NK-92 (cell line): Measurements from ENCODE around the gene KCNK4.
"Not testable (repeated sequence)": the region's sequence is repeated elsewhere in the genome, so short reads cannot be mapped to it uniquely, and the experiment has no call there.

ENCODE experiments used
- DNase-seq: peaks from one replicate; lab custom pipeline; 2025; ENCODE audit not compliant: unreplicated experiment; lab: John Stamatoyannopoulos, UW

The KCNK4 gene

DNA sequence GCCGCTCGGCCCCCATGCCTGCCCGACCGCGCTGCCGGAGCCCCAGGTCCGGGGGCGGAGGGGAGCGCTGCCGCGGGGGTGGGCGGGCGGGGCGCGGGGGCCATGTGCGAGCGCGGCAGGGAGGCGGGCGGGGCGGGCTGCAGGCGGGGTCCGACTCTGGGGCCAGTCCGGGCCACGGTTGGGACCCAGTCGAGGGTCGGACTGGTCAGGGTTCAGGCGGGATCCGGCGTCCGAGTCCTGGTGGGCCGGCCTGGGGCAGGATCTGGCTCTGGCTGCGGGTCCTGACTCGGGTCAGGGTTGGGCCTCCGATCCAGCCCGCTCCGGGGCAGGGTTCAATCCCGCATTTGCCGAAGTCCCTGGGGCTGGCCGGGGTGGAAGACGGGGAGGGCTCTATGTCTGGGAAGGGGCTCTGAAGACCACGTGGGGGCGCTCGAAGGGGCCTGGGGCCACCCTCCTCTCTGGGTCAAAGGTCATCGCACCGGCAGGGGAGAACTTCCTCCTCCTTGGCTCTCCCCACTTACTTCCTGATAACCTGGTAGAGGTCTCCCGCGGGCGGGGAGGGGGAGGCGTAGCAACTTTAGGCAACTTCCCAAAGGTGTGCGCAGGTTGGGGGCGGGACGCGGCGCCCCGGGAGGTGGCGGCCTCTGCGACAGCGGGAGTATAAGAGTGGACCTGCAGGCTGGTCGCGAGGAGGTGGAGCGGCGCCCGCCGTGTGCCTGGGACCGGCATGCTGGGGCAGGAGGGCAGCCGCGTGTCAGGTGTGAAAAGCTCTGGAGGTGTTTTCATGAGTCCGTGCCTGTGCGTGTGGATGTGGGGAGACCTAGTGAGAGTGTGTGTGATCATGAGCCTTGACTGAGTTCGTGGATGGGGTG lies 14.8 kb downstream of the KCNK4 start:
- DNase-seq: no peak

DNA sequence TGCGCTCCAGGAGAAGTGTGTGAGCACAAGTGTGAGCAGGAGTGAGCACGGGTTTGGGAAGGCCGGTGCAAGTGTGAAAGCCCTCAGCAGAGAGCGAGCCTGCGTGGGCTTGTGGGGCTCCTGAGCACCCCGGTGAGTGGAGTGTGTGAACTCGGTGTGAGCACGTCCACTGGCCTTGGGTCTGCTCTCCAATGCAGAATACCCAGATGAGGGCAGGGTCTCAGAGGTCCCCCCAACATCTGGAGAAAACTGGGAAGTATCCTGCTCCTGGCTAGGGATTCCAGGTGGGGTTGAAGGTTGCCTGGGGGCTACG lies 15.4 kb downstream of the KCNK4 start:
- no peak for DNase-seq

DNA sequence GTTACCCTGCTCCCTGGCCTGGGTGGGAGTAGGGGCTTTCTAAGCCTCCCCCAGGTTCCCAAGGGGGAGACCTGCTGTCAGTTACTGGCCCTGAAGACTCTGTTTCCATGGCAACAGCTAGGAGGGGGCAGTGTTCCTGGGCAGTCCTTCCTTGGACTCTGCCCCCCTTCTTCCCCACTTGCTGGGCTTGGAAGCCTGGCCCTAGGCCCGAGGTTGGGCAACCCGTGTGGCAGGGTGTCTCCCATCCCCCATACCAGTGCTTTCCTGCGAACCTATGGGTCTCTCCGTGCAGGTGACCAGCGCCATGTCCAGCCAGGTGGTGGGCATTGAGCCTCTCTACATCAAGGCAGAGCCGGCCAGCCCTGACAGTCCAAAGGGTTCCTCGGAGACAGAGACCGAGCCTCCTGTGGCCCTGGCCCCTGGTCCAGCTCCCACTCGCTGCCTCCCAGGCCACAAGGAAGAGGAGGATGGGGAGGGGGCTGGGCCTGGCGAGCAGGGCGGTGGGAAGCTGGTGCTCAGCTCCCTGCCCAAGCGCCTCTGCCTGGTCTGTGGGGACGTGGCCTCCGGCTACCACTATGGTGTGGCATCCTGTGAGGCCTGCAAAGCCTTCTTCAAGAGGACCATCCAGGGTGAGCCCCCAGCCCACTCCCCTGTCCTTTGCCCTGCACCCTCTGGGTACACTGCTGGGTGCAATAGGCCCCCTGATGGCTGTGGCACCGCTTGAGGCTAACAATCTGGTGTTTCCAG lies 15.9 kb downstream of the KCNK4 start:
- DNase-seq: no peak

DNA sequence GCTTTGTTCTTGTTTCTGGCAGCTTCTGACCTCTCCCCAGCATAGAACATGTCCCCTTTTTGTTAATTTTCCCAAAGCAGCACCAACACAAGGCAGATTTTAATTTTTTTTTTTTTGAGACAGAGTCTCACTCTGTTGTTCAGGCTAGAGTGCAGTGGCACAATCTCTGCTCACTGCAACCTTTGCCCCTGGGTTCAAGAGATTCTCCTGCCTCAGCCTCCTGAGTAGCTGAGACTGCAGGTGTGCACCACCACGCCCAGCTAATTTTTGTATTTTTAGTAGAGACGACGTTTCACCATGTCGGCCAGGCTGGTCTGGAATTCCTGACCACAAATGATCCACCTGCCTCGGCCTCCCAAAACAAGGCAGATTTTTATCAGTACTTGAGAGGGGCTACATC lies 16.7 kb downstream of the KCNK4 start:
- not testable (repeated sequence) for DNase-seq

DNA sequence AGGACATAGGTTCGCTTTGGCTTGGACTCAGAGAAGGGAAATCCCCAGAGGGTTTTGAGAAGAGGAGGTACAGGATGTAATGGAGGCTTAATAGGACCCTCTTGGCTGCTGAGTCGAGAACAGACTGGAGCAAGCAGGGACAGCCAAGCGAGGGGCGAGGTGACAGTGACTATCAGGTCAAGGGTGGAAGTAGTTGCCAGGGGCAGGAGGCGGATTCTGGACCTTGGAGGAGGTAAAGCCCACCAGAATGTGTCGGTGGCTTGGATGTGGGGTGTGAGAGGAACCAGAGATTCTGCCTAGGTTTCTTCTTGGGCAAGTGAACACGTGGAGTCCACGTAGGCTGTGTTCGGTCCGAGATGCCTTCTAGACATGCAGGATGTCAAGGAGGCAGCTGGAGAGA lies 21.8 kb downstream of the KCNK4 start:
- DNase-seq: no peak

DNA sequence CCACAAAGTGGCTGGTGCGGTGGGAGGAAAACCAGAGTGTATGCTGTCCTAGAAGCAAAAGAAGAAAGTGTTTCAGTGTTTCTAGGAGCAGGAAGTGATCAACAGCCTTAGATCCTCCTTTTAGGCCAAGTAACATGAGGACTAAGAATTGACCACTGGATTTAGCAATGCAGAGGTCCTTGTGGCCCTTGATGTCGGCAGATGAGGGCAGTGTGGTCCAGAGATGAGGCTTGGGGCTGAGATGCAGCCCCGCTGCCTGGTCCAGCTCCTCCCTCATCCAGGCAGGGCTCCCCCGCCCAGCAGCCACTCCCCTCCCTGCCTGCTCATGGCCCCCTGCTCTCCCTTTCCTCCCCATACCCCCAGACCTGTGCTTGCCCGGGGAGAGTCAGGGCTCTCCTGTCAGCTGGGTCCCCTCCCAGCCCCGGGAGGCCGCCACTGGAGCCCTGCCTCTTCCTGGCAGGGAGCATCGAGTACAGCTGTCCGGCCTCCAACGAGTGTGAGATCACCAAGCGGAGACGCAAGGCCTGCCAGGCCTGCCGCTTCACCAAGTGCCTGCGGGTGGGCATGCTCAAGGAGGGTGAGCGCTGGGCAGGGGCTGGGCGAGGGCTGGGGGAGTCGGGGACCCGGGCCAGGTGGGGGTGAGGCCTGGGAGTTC lies 22.5 kb downstream of the KCNK4 start:
- no peak for DNase-seq

DNA sequence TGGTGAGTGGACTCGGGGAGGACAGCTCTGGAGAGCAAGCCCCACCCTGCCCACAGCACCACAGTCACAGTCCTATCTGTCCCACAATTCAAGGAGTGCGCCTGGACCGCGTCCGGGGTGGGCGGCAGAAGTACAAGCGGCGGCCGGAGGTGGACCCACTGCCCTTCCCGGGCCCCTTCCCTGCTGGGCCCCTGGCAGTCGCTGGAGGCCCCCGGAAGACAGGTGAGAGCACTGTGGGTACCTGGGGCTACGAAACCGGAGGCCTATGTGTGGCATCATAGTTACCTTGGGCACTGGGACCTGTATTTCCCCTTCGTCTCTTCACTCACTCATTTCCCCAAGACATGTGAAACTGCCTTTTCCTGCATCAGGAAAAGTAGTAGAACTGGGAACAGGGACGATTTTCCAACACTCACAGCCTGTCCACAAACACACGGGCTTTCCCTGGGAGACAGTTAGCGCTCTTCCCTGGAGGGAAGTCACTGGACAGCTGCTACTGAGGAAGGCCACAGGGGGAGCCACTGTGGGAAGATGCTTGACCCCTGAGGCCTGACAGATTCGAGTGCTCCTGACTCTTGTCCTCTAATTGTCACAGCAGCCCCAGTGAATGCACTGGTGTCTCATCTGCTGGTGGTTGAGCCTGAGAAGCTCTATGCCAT lies 23.2 kb downstream of the KCNK4 start:
- no peak for DNase-seq

DNA sequence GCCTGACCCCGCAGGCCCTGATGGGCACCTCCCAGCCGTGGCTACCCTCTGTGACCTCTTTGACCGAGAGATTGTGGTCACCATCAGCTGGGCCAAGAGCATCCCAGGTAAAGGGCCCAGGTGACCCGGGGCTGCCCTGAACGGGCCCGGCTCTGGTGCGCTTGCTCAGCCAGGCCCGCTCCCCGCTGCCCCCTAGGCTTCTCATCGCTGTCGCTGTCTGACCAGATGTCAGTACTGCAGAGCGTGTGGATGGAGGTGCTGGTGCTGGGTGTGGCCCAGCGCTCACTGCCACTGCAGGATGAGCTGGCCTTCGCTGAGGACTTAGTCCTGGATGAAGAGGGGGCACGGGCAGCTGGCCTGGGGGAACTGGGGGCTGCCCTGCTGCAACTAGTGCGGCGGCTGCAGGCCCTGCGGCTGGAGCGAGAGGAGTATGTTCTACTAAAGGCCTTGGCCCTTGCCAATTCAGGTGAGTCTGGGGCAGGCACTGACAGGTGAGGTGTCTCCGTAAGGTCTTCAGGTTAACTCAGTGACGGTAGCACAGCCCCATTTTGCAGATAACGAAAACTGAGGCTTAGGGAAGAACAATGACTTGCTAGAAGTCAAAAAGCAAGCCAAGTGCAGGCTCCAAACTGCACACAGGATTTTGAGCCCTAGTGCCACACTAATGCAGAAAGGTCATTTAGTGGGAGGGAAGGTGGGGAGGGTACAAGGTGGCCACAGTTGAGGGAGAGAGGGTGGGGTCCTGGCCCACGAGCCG lies 23.9 kb downstream of the KCNK4 start:
- no peak for DNase-seq

DNA sequence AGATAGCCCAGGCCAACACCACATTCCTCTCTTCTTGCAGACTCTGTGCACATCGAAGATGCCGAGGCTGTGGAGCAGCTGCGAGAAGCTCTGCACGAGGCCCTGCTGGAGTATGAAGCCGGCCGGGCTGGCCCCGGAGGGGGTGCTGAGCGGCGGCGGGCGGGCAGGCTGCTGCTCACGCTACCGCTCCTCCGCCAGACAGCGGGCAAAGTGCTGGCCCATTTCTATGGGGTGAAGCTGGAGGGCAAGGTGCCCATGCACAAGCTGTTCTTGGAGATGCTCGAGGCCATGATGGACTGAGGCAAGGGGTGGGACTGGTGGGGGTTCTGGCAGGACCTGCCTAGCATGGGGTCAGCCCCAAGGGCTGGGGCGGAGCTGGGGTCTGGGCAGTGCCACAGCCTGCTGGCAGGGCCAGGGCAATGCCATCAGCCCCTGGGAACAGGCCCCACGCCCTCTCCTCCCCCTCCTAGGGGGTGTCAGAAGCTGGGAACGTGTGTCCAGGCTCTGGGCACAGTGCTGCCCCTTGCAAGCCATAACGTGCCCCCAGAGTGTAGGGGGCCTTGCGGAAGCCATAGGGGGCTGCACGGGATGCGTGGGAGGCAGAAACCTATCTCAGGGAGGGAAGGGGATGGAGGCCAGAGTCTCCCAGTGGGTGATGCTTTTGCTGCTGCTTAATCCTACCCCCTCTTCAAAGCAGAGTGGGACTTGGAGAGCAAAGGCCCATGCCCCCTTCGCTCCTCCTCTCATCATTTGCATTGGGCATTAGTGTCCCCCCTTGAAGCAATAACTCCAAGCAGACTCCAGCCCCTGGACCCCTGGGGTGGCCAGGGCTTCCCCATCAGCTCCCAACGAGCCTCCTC lies 24.8 kb downstream of the KCNK4 start:
- DNase-seq: not testable (repeated sequence)

DNA sequence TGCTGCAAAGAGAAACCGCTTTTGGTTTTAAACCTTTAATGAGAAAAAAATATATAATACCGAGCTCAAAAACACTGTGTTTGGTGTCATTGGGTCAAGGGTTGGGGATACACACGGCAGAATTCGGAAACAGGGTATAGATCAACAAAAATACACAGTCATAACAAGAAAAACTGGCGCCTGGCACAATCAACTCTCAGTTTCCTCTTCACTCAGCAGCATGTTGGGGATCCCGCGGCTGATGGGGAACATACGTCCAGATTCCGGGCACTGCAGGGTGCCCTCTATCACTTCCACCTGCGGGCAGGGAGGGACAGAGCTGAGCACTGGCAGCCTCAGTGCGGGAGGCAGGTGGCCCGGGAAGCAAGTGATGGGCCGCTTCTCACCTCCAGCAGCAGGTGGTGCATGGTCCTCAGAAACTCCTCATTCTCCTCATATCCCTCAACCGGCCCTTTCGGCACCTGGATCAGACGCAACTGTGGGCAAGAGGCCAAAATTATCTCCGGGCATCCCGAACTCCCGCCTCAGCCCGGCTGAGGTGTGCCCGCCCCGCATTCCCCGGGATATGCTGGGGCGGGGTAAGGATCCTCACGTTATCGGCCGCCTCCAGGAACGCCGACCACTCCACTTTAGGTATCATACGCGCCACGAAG lies 25.7 kb downstream of the KCNK4 start:
- DNase-seq: no peak

DNA sequence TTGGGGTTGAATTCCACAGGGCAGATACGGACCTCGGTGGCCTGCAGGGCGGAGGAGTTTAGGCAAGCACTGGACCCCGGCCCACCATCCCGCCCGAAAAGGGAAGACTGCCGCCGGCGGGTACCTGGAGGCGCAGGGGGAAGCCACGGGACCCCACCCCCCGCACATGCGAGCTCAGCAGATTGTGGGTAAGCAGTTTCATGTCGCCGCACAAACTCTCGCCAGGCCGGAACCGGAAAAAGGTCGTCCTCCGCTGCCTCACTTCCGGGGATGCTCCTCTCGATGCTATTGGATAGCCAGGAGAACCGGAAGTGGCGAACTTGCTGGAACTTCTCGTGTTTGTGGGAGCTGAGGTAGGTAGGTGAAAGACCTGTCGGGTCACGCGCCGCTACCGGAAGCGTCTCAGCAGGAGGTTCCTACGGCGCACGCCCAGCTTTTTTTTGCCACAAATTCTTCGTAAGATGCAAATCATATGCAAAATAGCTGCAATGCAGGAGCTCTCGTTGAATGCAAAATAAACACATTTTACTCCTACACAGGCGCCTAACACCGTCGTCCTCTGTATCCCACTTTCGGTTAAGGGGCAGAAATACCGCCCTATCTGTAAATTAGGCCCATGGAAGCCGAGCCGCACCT lies 26.3 kb downstream of the KCNK4 start, which contains the start of gene TRMT112:
TSS of gene TRMT112 (minus strand) at position 235 of the 636 bp plus-strand sequence. CDS start at position 202, 33 bp downstream.
- peak; percentile 88 for DNase-seq

DNA sequence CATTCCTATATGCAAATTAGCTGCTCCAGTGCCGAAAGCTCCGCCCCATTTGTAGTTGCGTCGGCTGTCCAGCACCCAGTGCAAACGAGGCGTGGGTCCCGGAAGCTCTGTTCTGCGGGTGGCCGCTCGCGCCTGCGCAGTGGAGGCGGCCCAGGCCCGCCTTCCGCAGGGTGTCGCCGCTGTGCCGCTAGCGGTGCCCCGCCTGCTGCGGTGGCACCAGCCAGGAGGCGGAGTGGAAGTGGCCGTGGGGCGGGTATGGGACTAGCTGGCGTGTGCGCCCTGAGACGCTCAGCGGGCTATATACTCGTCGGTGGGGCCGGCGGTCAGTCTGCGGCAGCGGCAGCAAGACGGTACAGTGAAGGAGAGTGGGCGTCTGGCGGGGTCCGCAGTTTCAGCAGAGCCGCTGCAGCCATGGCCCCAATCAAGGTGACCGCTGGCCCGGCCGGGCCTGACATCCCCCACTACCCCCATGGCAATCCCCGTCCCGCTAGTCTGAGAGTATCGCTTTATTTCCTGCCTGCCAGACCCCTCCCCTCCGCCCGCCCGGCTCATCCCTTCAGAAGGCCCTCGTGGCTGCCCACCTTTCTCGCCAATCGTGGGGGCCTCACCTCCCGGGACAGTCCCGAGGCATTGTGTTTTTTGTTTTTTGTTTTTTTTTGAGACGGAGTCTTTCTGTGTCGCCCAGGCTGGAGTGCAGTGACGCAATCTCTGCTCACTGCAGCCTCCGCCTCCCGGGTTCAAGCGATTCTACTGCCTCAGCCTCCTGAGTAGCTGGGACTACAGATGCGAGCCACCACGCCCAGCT lies 27.1 kb downstream of the KCNK4 start, which contains the start of gene PRDX5:
TSS of gene PRDX5 (plus strand) at position 161 of the 805 bp plus-strand sequence. CDS start at position 256, 95 bp downstream.
- DNase-seq: peak; percentile 67

DNA sequence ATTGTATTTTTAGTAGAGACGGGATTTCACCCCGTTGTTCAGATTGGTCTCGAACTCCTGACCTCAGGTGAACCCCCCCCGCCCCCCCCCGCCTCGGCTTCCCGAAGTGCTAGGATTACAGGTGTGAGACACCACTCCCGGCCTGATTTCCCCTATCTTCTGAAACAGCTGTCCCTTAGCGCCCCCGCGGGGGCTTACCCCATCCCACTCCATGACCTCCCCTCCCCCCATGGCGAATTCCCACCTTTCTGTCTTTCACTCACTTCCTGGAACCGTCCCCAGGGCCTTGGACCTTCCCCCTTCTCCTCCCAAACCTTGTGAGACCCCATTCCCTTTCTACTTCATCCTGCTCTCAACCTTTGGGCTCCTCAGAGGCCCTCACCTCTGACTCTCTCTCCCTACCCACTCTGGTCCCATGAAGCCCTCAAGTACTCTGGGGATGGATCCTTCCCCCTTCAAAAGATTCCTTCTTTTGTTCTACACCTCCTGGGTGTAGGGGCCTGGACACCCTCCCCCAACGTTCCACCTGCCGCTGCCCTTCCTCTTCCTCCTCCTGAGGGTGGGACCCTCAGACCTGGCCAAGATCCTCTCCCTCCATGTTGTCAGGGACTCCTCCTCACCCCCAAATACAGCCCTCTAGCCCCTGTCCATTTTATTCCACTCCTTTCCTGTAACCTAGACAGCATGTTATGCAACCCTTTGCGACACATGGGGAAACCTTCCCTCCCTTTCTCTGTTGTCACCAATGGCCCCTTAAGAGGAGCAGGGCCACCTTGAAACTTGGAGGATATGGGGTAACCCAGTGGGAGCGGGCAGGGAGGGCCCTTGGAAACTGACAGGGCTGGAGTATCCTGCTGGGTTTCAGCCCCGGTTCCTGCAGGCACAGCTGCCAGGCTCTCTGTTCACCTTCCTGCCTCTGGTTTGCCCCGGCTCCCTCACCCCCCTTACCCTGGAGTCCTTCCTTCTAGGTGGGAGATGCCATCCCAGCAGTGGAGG lies 28.0 kb downstream of the KCNK4 start:
- no peak for DNase-seq

DNA sequence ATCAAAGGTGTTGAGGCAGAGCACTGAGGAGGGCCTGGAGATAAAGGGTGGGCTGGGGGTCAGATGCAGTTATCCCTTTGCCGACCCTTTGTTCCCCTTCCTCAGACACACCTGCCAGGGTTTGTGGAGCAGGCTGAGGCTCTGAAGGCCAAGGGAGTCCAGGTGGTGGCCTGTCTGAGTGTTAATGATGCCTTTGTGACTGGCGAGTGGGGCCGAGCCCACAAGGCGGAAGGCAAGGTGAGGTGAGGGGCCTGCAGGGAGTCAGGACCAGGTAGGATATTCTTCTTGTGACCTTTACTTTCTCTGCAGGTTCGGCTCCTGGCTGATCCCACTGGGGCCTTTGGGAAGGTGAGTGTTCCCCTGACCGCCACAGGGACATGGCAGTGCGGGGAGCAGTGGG lies 29.5 kb downstream of the KCNK4 start:
- DNase-seq: no peak

DNA sequence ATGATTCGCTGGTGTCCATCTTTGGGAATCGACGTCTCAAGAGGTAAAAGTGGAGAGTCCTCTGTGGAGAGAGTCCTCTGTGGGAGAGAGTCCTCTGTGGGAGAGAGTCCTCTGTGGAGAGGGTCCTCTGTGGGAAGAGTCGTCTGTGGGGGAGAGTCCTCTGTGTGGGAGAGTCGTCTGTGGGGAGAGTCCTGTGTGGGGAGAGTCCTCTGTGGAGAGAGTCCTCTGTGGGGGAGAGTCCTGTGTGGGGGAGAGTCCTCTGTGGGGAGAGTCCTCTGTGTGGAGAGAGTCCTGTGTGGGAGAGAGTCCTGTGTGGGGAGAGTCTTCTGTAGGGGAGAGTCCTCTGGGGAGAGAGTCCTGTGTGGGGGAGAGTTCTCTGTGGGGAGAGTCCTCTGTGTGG lies 29.9 kb downstream of the KCNK4 start:
- DNase-seq: no peak

DNA sequence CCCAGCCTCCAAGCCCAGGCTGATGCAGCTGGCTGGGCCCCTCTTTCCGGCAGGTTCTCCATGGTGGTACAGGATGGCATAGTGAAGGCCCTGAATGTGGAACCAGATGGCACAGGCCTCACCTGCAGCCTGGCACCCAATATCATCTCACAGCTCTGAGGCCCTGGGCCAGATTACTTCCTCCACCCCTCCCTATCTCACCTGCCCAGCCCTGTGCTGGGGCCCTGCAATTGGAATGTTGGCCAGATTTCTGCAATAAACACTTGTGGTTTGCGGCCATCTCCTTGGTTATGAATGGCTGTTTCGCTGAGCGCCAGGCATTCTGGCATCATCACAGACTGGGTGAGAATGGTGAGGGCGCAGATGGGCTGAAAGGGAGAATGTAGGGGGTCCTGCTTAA lies 30.4 kb downstream of the KCNK4 start:
- no peak for DNase-seq

DNA sequence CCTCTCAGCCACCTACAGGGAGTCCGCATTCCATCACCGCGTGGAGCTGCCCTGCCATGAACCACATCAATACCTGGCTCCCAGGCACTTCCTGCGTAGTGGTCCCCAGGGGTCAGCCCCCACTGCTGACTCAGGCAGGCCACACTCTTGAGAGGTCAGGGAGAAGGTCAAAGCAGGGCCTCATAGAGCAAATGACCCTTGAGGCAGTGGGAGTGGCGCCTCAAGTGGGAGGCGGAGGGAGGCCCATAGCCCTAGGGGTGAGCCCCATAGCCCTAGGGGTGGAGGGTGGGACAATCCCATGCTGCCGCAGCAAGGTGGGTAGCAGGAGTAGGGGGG lies 31.8 kb downstream of the KCNK4 start:
- DNase-seq: no peak
